Activated B cell treated with CpG ODN at 0.5 μM for 24 hours (primary cell): ENCODE measurements around the gene SLC44A1. TPM values are rescaled to one million over a fixed set of nuclear protein-coding genes. Genes with fewer than 3 reads are reported as not detected.

ENCODE experiments used
- ATAC-seq: fragments of 200-7000 bp; cut with Tn5 transposase; one replicate; pipeline ENCODE4 v1.10.0; 2021; ENCODE audit warnings: low read depth, mild to moderate bottlenecking, moderate library complexity
- CTCF ChIA-PET: fragments of 350-600 bp; sonication (Branson Sonifier 250); formaldehyde crosslinking; loops from one replicate; lab custom pipeline; 2021; ENCODE audit warnings: antibody characterized with exemption; lab: Charles Lee
- POLR2A ChIA-PET: fragments of 350-600 bp; sonication (Branson Sonifier 250); formaldehyde crosslinking; loops from one replicate; lab custom pipeline; 2021; ENCODE audit warnings: antibody characterized with exemption; lab: Charles Lee
- DNase-seq: peaks from one replicate; pipeline ENCODE4 v3.0.0; 2022
- H3K27ac Mint-ChIP-seq: one replicate; pipeline ENCODE4 v1.8.0; 2020; ENCODE audit warnings: mixed read lengths
- H3K27me3 Mint-ChIP-seq: one replicate; pipeline ENCODE4 v1.8.0; 2021; ENCODE audit warnings: mixed read lengths
- H3K36me3 Mint-ChIP-seq: one replicate; pipeline ENCODE4 v1.8.0; 2021; ENCODE audit warnings: low read depth, mixed read lengths
- H3K4me1 Mint-ChIP-seq: one replicate; pipeline ENCODE4 v1.8.0; 2021; ENCODE audit warnings: mixed read lengths
- H3K4me3 Mint-ChIP-seq: one replicate; pipeline ENCODE4 v1.8.0; 2020; ENCODE audit warnings: mild to moderate bottlenecking, mixed read lengths
- H3K9me3 Mint-ChIP-seq: one replicate; pipeline ENCODE4 v1.8.0; 2020; ENCODE audit warnings: mixed read lengths
- intact Hi-C: fragments of 100-400 bp; cut with micrococcal nuclease; formaldehyde crosslinking; loops from one replicate; pipeline ENCODE4 v1.15.1; 2024
- total RNA-seq: library from RNA; stranded (reverse); gene quantifications from 2 replicates; pipeline ENCODE4 v1.2.3, GENCODE V29; 2022
- TF ChIP-seq, protein P1 (sequence below): fragments of 200-600 bp; IDR thresholded peaks from one replicate; pipeline ENCODE4 v1.8.0; 2022; ENCODE audit warnings: antibody characterized with exemption, mild to moderate bottlenecking

The SLC44A1 gene
- total RNA-seq, 1 donor from 2014 or later = 10.1 TPM

DNA sequence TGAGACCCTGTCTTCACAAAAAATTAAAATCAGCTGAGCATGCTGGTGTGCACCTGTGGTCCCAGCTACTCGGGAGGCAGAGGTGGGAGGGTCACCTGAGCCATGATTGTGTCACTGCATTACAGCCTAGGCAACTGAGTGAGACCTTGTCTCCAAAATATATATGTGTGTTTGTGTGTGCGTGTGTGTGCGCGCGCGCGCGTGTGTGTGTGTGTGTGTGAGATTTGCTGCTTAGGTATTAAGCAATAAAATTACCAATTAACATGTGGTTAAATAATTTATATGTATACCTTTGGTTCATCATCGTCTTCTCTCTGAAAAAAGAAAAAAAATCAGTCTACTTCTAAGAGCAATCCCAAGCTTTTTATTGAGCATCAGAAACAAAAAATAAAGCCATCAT is 117.4 kb downstream of the SLC44A1 start:
- H3K27ac Mint-ChIP-seq = no peak overlapping the region
- H3K36me3 Mint-ChIP-seq = peaks cover 38% of the 10 kb centered on the region
- peaks cover 3% of the 10 kb centered on the region for H3K4me1 Mint-ChIP-seq
- no peak for ATAC-seq
- TF ChIP-seq, protein P1, sequence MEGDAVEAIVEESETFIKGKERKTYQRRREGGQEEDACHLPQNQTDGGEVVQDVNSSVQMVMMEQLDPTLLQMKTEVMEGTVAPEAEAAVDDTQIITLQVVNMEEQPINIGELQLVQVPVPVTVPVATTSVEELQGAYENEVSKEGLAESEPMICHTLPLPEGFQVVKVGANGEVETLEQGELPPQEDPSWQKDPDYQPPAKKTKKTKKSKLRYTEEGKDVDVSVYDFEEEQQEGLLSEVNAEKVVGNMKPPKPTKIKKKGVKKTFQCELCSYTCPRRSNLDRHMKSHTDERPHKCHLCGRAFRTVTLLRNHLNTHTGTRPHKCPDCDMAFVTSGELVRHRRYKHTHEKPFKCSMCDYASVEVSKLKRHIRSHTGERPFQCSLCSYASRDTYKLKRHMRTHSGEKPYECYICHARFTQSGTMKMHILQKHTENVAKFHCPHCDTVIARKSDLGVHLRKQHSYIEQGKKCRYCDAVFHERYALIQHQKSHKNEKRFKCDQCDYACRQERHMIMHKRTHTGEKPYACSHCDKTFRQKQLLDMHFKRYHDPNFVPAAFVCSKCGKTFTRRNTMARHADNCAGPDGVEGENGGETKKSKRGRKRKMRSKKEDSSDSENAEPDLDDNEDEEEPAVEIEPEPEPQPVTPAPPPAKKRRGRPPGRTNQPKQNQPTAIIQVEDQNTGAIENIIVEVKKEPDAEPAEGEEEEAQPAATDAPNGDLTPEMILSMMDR = no peak
- no peaks in the 10 kb centered on the region for H3K27me3 Mint-ChIP-seq
- ChIA-PET POLR2A (no interaction called here), CTCF (interaction anchor here (1.5 kb wide), 1 partner anchor 498 kb away, joined by 3 read pairs; no protein-coding TSS in a partner anchor)
- DNase-seq = no peak
- H3K9me3 Mint-ChIP-seq = no peaks in the 10 kb centered on the region
- H3K4me3 Mint-ChIP-seq = no peak overlapping the region
- intact Hi-C loops = no loop called here

DNA sequence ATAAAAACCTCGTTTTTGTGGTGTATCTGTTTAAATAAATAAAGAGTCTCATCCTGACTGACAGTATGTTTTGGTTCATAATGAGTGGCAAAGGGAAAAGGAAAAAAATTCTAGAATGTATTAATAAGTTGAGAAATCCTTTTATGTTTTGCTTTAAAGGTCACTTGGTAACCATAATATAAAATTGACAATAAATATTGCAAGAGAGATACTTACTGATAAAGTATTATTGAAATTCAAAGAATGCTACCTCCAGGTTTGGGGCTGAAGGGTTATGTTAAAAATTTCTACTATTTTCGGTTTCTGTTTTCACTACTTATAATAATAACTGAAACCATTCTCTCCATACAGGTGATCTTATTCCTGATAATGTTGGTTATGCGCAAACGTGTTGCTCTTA is 118.0 kb downstream of the SLC44A1 start:
- no peaks in the 10 kb centered on the region for H3K9me3 Mint-ChIP-seq
- no peak overlapping the region for H3K27ac Mint-ChIP-seq
- intact Hi-C loops = no loop called here
- POLR2A ChIA-PET = no interaction called here
- H3K4me3 Mint-ChIP-seq = no peak overlapping the region
- peaks cover 40% of the 10 kb centered on the region for H3K36me3 Mint-ChIP-seq
- CTCF ChIA-PET = no interaction called here
- no peak for DNase-seq
- peaks cover 3% of the 10 kb centered on the region for H3K4me1 Mint-ChIP-seq
- TF ChIP-seq, protein P1 = no peak
- ATAC-seq = no peak
- H3K27me3 Mint-ChIP-seq = no peaks in the 10 kb centered on the region

DNA sequence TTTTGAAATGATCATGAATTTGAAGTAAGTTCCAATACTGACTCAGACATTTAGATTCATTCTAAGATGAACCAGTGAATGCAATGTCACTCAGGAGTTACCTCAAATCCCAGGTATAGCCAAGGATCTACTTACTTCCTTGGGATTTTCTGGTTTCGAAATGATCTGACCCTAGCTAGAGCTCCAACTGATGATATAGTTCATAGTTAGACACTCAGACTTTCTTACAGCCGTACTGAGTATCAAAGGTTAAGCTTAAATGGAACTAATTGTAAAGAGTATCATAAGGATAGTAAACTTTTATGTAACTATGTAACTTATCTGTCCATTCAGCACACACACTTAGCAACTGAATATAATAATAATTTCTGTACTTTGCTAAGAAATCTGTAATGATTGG is 119.4 kb downstream of the SLC44A1 start:
- H3K36me3 Mint-ChIP-seq = peaks cover 41% of the 10 kb centered on the region
- ChIA-PET POLR2A (no interaction called here), CTCF (no interaction called here)
- ATAC-seq (no peak), DNase-seq (no peak)
- no peaks in the 10 kb centered on the region for H3K27me3 Mint-ChIP-seq
- intact Hi-C loops = no loop called here
- TF ChIP-seq, protein P1 = no peak
- no peak overlapping the region for H3K4me3 Mint-ChIP-seq
- H3K4me1 Mint-ChIP-seq = no peaks in the 10 kb centered on the region
- H3K9me3 Mint-ChIP-seq = no peaks in the 10 kb centered on the region
- H3K27ac Mint-ChIP-seq = no peak overlapping the region

DNA sequence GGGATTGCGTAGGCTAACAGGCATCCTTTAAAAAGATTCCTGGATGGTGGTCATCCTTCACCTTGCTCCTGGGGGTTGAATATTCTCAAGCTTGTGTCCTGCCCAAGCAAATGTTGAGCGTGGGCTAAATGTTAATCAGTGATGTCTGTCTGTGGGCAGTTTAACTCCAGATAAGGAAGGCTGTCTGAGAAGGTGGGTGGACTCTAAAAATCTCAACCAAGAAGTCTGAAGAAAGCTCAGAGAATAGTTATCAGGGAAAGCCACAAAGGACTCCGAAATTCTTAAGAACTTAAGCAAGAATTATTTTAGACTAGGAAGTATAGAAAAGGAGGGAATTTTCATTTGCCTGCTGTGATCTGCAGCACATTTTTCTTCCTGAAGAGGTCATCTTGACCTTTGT is 125.5 kb downstream of the SLC44A1 start:
- Mint-ChIP-seq H3K27ac (no peak overlapping the region), H3K4me1 (no peaks in the 10 kb centered on the region), H3K4me3 (no peak overlapping the region), H3K27me3 (no peaks in the 10 kb centered on the region), H3K36me3 (peaks cover 18% of the 10 kb centered on the region), H3K9me3 (no peaks in the 10 kb centered on the region)
- DNase-seq (no peak), ATAC-seq (no peak)
- CTCF ChIA-PET = no interaction called here
- POLR2A ChIA-PET = no interaction called here
- TF ChIP-seq, protein P1 = no peak
- intact Hi-C loops = no loop called here

DNA sequence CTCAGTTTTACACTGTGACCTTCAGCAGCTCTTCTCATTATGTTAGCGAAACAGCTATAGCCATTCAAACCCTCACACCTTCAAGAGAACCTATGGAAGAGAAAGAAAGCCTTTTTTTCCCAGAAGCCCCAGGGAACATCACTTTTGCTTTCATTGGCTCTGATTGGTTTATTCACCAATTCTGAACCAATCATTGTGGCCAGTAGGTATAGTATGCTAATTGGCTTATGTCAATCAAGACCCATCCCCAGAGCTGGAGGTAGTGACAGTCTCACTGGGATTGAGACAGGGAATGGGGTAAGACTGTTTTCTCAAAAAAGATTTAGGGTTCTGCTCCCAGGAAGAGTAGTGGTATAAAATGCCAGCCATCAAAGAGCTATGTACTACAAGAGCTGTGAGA is 129.3 kb downstream of the SLC44A1 start:
- H3K9me3 Mint-ChIP-seq = no peaks in the 10 kb centered on the region
- no peak overlapping the region for H3K4me3 Mint-ChIP-seq
- POLR2A ChIA-PET = no interaction called here
- ATAC-seq = no peak
- H3K27ac Mint-ChIP-seq = no peak overlapping the region
- TF ChIP-seq, protein P1 = no peak
- peaks cover 12% of the 10 kb centered on the region for H3K36me3 Mint-ChIP-seq
- CTCF ChIA-PET = no interaction called here
- intact Hi-C loops = no loop called here
- no peaks in the 10 kb centered on the region for H3K27me3 Mint-ChIP-seq
- H3K4me1 Mint-ChIP-seq = no peaks in the 10 kb centered on the region
- no peak for DNase-seq
